WTC11 (cell line): ENCODE data around the gene ITPR2. TPM values are rescaled to one million over a fixed set of nuclear protein-coding genes. Genes with fewer than 3 reads are reported as not detected.

Source experiments
- ATAC-seq: fragments of 200-7000 bp; cut with Tn5 transposase; 2 replicates; pipeline ENCODE4 v1.10.0; 2021; ENCODE audit warnings: mild to moderate bottlenecking, moderate library complexity
- CTCF ChIA-PET: fragments of 300-600 bp; sonication (Branson Sonifier 250); formaldehyde crosslinking; loops from one replicate; lab custom pipeline; 2021; ENCODE audit warnings: antibody characterized with exemption; lab: Charles Lee
- POLR2A ChIA-PET: fragments of 350-600 bp; sonication (Branson Sonifier 250); formaldehyde crosslinking; loops from one replicate; lab custom pipeline; 2021; ENCODE audit warnings: antibody characterized with exemption; lab: Charles Lee
- DNase-seq: peaks from one replicate; pipeline ENCODE4 v3.0.0; 2021; ENCODE audit warnings: low spot score
- H3K27ac Mint-ChIP-seq: 2 replicates; pipeline ENCODE4 v1.8.0; 2021; ENCODE audit warnings: mixed read lengths
- H3K27me3 Mint-ChIP-seq: 2 replicates; pipeline ENCODE4 v1.8.0; 2021; ENCODE audit warnings: low read depth, mild to moderate bottlenecking, moderate library complexity, mixed read lengths
- H3K36me3 Mint-ChIP-seq: 2 replicates; pipeline ENCODE4 v1.8.0; 2021; ENCODE audit warnings: mixed read lengths
- H3K4me1 Mint-ChIP-seq: 2 replicates; pipeline ENCODE4 v1.8.0; 2022; ENCODE audit warnings: mixed read lengths
- H3K4me3 Mint-ChIP-seq: 2 replicates; pipeline ENCODE4 v1.8.0; 2021; ENCODE audit warnings: mild to moderate bottlenecking, moderate library complexity, mixed read lengths
- H3K9me3 Mint-ChIP-seq: 2 replicates; pipeline ENCODE4 v1.8.0; 2021; ENCODE audit warnings: mixed read lengths
- AFF4 ChIP-seq: sonication (generic); formaldehyde crosslinking; IDR thresholded peaks from 2 replicates; pipeline ENCODE4 v1.8.1; 2023; ENCODE audit warnings: mild to moderate bottlenecking, missing genetic modification reagents, borderline replicate concordance
- CREM ChIP-seq: sonication (generic); formaldehyde crosslinking; IDR thresholded peaks from 2 replicates; pipeline ENCODE4 v1.8.1; 2022; ENCODE audit warnings: mild to moderate bottlenecking, missing genetic modification reagents, moderate library complexity
- CTCF ChIP-seq: fragments of 200-600 bp; IDR thresholded peaks from 2 replicates; pipeline ENCODE4 v1.8.0; 2022; ENCODE audit warnings: antibody characterized with exemption
- ELF4 ChIP-seq: sonication (generic); formaldehyde crosslinking; IDR thresholded peaks from 2 replicates; pipeline ENCODE4 v1.8.1; 2022; ENCODE audit warnings: low read depth, mild to moderate bottlenecking, moderate library complexity, missing genetic modification reagents
- EMX1 ChIP-seq: fragments of 250-450 bp; sonication (Bioruptor Pico); IDR thresholded peaks from 2 replicates; pipeline ENCODE4 v1.8.0; 2021; ENCODE audit warnings: mild to moderate bottlenecking
- ERG ChIP-seq: fragments of 250-450 bp; sonication (Bioruptor Pico); IDR thresholded peaks from 2 replicates; pipeline ENCODE4 v1.8.0; 2021; ENCODE audit warnings: mild to moderate bottlenecking
- ETV6 ChIP-seq: sonication (generic); formaldehyde crosslinking; IDR thresholded peaks from 2 replicates; pipeline ENCODE4 v1.8.1; 2022; ENCODE audit warnings: mild to moderate bottlenecking, missing genetic modification reagents
- FOXK1 ChIP-seq: sonication (generic); formaldehyde crosslinking; IDR thresholded peaks from 2 replicates; pipeline ENCODE4 v1.8.0; 2022; ENCODE audit warnings: mild to moderate bottlenecking, moderate library complexity, missing genetic modification reagents
- GABPB1 ChIP-seq: sonication (generic); formaldehyde crosslinking; IDR thresholded peaks from 2 replicates; pipeline ENCODE4 v1.8.1; 2023; ENCODE audit warnings: mild to moderate bottlenecking, missing genetic modification reagents
- GTF2I ChIP-seq: fragments of 250-450 bp; sonication (Bioruptor Pico); conservative IDR thresholded peaks from 2 replicates; pipeline ENCODE4 v1.4.0; 2021; ENCODE audit warnings: mild to moderate bottlenecking
- IRF1 ChIP-seq: sonication (generic); formaldehyde crosslinking; IDR thresholded peaks from 2 replicates; pipeline ENCODE4 v1.8.0; 2023; ENCODE audit warnings: missing genetic modification reagents
- IRF2 ChIP-seq: sonication (generic); formaldehyde crosslinking; IDR thresholded peaks from 2 replicates; pipeline ENCODE4 v1.8.0; 2022; ENCODE audit warnings: low read depth, missing genetic modification reagents, borderline replicate concordance
- JAZF1 ChIP-seq: fragments of 250-450 bp; sonication (Bioruptor Pico); IDR thresholded peaks from 2 replicates; pipeline ENCODE4 v1.9.0; 2021; ENCODE audit warnings: moderate library complexity, mild to moderate bottlenecking, inconsistent platforms
- JUN ChIP-seq: sonication (generic); formaldehyde crosslinking; IDR thresholded peaks from 2 replicates; pipeline ENCODE4 v1.8.0; 2023; ENCODE audit warnings: mild to moderate bottlenecking, missing genetic modification reagents
- KAT7 ChIP-seq: sonication (generic); formaldehyde crosslinking; IDR thresholded peaks from 2 replicates; pipeline ENCODE4 v1.8.1; 2023; ENCODE audit warnings: missing genetic modification reagents, mild to moderate bottlenecking, borderline replicate concordance
- MAX ChIP-seq: sonication (generic); formaldehyde crosslinking; IDR thresholded peaks from 2 replicates; pipeline ENCODE4 v1.8.0; 2022; ENCODE audit warnings: mild to moderate bottlenecking, missing genetic modification reagents
- MXD4 ChIP-seq: fragments of 250-450 bp; sonication (Bioruptor Pico); IDR thresholded peaks from 2 replicates; pipeline ENCODE4 v1.8.0; 2021; ENCODE audit warnings: mild to moderate bottlenecking, moderate library complexity, borderline replicate concordance
- PRRX2 ChIP-seq: fragments of 250-450 bp; sonication (Bioruptor Pico); IDR thresholded peaks from 2 replicates; pipeline ENCODE4 v1.8.0; 2021; ENCODE audit warnings: mild to moderate bottlenecking
- USF1 ChIP-seq: sonication (generic); formaldehyde crosslinking; IDR thresholded peaks from 2 replicates; pipeline ENCODE4 v1.8.0; 2022; ENCODE audit warnings: mild to moderate bottlenecking, missing genetic modification reagents
- ZNF121 ChIP-seq: sonication (generic); formaldehyde crosslinking; IDR thresholded peaks from 2 replicates; pipeline ENCODE4 v1.8.0; 2023; ENCODE audit warnings: missing genetic modification reagents
- ZNF281 ChIP-seq: sonication (generic); formaldehyde crosslinking; IDR thresholded peaks from 2 replicates; pipeline ENCODE4 v1.8.0; 2023; ENCODE audit warnings: mild to moderate bottlenecking, missing genetic modification reagents
- ZNF532 ChIP-seq: fragments of 250-450 bp; sonication (Bioruptor Pico); IDR thresholded peaks from 2 replicates; pipeline ENCODE4 v1.9.0; 2021; ENCODE audit warnings: mild to moderate bottlenecking, borderline replicate concordance
- total RNA-seq: library from RNA; stranded (reverse); gene quantifications from 3 replicates; pipeline ENCODE4 v1.2.3, GENCODE V29; 2021

Gene ITPR2
- total RNA-seq, 1 experiment from 2014 or later, result 50.7 TPM

- TF ChIP-seq ERG, result no peak
- no peak for TF ChIP-seq CREM
- TF ChIP-seq MAX (CRISPR knock-in tag), result no peak
- no peak for TF ChIP-seq IRF1 (CRISPR knock-in tag)
- TF ChIP-seq FOXK1, result no peak
- TF ChIP-seq AFF4, result no peak
- no peak for TF ChIP-seq ETV6
- TF ChIP-seq PRRX2 (CRISPR knock-in tag), result no peak
- no peak for TF ChIP-seq IRF2 (CRISPR knock-in tag)
- no peak for TF ChIP-seq ELF4 (CRISPR knock-in tag)
- no peak for TF ChIP-seq ZNF121
- TF ChIP-seq GTF2I (CRISPR knock-in tag), result no peak
- no peak for TF ChIP-seq GABPB1 (CRISPR knock-in tag)
- Mint-ChIP-seq H3K27ac (no peak overlapping the region), H3K4me1 (no peaks in the 10 kb centered on the region), H3K27me3 (no peaks in the 10 kb centered on the region), H3K4me3 (no peak overlapping the region), H3K36me3 (no peaks in the 10 kb centered on the region), H3K9me3 (no peaks in the 10 kb centered on the region)
- CTCF ChIA-PET, result no interaction called here
- no peak for DNase-seq
- POLR2A ChIA-PET, result no interaction called here
- ATAC-seq, result no peak
Measured at GRCh38 chr12:26372866-26373265, 460.1 kb downstream of the ITPR2 start.

- DNase-seq (no peak), ATAC-seq (0 out of 2 replicates have a peak, but pooled peaks have one; percentile 28)
- Mint-ChIP-seq H3K27me3 (no peaks in the 10 kb centered on the region), H3K27ac (no peak overlapping the region), H3K4me3 (no peak overlapping the region), H3K36me3 (no peaks in the 10 kb centered on the region), H3K9me3 (no peaks in the 10 kb centered on the region), H3K4me1 (no peaks in the 10 kb centered on the region)
- CTCF ChIA-PET, result no interaction called here
- POLR2A ChIA-PET, result no interaction called here
- no peak for TF ChIP-seq CTCF
- no peak for TF ChIP-seq GABPB1 (CRISPR knock-in tag)
- TF ChIP-seq ZNF121, result no peak
- no peak for TF ChIP-seq USF1 (CRISPR knock-in tag)
- no peak for TF ChIP-seq JUN (CRISPR knock-in tag)
- TF ChIP-seq EMX1, result no peak
- no peak for TF ChIP-seq ZNF281 (CRISPR knock-in tag)
- no peak for TF ChIP-seq ZNF532
- no peak for TF ChIP-seq MXD4 (CRISPR knock-in tag)
- TF ChIP-seq KAT7 (CRISPR knock-in tag), result no peak
- no peak for TF ChIP-seq JAZF1 (CRISPR knock-in tag)
Measured at GRCh38 chr12:26370098-26370497, 462.9 kb downstream of the ITPR2 start.
